Measurements from ENCODE around the gene URB2. TPM values are rescaled to one million over a fixed set of nuclear protein-coding genes. Genes with fewer than 3 reads are reported as not detected.

URB2 gene
- total RNA-seq, 1 donor from 2014 or later = 9.0 TPM

DNA sequence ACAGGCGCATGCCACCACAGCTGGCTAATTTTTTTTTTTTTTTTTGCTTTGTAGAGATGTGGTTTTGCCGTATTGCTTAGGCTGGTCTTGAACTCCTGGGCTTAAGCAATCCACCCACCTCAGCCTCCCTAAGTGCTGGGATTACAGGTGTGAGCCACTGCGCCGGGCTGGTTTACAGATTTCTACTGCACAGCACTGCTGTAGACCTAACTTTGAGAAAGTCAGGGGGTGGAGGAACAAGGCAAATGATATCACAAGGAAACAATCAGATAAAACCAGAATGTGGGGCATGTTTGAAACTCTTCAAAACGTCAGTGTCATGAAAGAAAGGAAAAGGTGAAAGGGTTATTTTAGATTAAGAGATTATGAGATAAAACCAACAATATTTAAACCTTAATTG, 45.3 kb downstream of the URB2 start:
- Mint-ChIP-seq H3K4me3 (ENCODE audit: unreplicated experiment) (no peak overlapping the region), H3K27ac (ENCODE audit: unreplicated experiment) (no peak overlapping the region), H3K4me1 (ENCODE audit: low read depth, unreplicated experiment) (no peaks in the 10 kb centered on the region), H3K9me3 (ENCODE audit: unreplicated experiment) (no peaks in the 10 kb centered on the region), H3K27me3 (ENCODE audit: unreplicated experiment) (no peaks in the 10 kb centered on the region), H3K36me3 (ENCODE audit: unreplicated experiment) (no peaks in the 10 kb centered on the region)
- DNase-seq = no peak
- TF ChIP-seq, protein P1, sequence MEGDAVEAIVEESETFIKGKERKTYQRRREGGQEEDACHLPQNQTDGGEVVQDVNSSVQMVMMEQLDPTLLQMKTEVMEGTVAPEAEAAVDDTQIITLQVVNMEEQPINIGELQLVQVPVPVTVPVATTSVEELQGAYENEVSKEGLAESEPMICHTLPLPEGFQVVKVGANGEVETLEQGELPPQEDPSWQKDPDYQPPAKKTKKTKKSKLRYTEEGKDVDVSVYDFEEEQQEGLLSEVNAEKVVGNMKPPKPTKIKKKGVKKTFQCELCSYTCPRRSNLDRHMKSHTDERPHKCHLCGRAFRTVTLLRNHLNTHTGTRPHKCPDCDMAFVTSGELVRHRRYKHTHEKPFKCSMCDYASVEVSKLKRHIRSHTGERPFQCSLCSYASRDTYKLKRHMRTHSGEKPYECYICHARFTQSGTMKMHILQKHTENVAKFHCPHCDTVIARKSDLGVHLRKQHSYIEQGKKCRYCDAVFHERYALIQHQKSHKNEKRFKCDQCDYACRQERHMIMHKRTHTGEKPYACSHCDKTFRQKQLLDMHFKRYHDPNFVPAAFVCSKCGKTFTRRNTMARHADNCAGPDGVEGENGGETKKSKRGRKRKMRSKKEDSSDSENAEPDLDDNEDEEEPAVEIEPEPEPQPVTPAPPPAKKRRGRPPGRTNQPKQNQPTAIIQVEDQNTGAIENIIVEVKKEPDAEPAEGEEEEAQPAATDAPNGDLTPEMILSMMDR (IDR thresholded peaks at IDR 0.05; ENCODE audit: partially characterized antibody, unreplicated experiment) = no peak

DNA sequence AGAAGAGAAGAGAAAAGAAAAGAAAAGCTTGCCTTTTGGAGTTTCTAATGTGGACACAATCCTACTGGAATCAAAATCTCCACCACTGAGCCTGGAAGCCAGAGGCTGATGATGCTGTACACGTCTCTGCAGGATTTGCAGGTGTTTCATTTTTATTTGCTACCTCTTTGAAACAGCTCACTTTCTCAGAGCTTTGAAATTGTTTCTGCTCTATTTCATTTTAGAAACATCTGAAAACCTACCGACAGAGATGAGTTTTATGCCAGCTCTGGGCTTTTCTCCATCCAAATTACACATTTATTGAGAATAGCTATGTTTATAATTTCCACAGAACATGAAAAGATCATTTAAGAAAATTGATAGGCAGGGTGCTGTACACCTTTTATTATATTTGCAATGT, 46.2 kb downstream of the URB2 start:
- no peak overlapping the region for H3K27ac Mint-ChIP-seq (ENCODE audit: unreplicated experiment)
- no peaks in the 10 kb centered on the region for H3K27me3 Mint-ChIP-seq (ENCODE audit: unreplicated experiment)
- H3K4me1 Mint-ChIP-seq (ENCODE audit: low read depth, unreplicated experiment) = no peaks in the 10 kb centered on the region
- H3K9me3 Mint-ChIP-seq (ENCODE audit: unreplicated experiment) = no peaks in the 10 kb centered on the region
- no peak overlapping the region for H3K4me3 Mint-ChIP-seq (ENCODE audit: unreplicated experiment)
- no peaks in the 10 kb centered on the region for H3K36me3 Mint-ChIP-seq (ENCODE audit: unreplicated experiment)
- TF ChIP-seq, protein P1 (IDR thresholded peaks at IDR 0.05; ENCODE audit: partially characterized antibody, unreplicated experiment) = no peak
- no peak for DNase-seq

DNA sequence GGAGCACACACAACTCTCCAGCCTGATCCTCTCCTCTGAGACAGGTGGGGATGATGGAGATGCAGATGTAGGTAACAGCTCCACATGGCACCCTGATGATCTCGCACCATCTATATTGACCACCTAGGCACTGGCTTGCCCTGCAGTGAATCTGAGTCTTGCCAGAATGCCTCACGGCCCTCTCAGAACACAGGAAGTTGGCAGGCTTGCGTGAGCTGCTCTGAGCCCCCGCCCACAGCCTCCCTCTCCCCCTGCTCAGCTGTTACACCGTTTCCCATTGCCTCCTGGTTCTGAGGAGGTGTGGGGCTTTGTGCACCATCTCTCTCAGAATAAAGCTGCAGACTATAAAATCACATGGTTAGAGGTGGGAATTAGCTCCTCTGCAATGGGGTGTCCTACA, 48.0 kb downstream of the URB2 start:
- Mint-ChIP-seq H3K27me3 (ENCODE audit: unreplicated experiment) (no peaks in the 10 kb centered on the region), H3K27ac (ENCODE audit: unreplicated experiment) (no peak overlapping the region), H3K4me1 (ENCODE audit: low read depth, unreplicated experiment) (no peaks in the 10 kb centered on the region), H3K36me3 (ENCODE audit: unreplicated experiment) (no peaks in the 10 kb centered on the region), H3K9me3 (ENCODE audit: unreplicated experiment) (no peaks in the 10 kb centered on the region), H3K4me3 (ENCODE audit: unreplicated experiment) (no peak overlapping the region)
- DNase-seq = no peak
- TF ChIP-seq, protein P1 (IDR thresholded peaks at IDR 0.05; ENCODE audit: partially characterized antibody, unreplicated experiment) = no peak

DNA sequence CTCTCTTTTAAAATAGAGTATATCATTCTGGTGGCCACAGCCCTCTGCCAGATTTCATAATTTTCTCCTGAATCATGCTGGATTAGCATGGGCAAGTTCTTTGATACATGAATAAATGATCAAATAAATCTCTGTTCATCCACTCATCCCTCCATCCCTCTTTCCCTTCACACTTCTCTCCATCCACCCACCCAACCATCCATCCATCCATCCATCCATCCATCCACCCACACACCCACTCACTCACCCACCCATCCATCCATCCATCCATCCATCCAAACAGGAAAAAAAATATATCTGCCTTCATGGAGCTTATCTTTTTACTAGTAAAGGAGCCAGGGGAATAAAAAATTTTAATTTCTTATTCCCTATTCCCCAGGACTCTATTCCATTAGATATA, 49.3 kb downstream of the URB2 start:
- Mint-ChIP-seq H3K27ac (ENCODE audit: unreplicated experiment) (no peak overlapping the region), H3K9me3 (ENCODE audit: unreplicated experiment) (no peaks in the 10 kb centered on the region), H3K4me1 (ENCODE audit: low read depth, unreplicated experiment) (no peaks in the 10 kb centered on the region), H3K4me3 (ENCODE audit: unreplicated experiment) (no peak overlapping the region), H3K27me3 (ENCODE audit: unreplicated experiment) (peaks cover under 1% of the 10 kb centered on the region), H3K36me3 (ENCODE audit: unreplicated experiment) (no peaks in the 10 kb centered on the region)
- TF ChIP-seq, protein P1 (IDR thresholded peaks at IDR 0.05; ENCODE audit: partially characterized antibody, unreplicated experiment) = no peak
- no peak for DNase-seq

DNA sequence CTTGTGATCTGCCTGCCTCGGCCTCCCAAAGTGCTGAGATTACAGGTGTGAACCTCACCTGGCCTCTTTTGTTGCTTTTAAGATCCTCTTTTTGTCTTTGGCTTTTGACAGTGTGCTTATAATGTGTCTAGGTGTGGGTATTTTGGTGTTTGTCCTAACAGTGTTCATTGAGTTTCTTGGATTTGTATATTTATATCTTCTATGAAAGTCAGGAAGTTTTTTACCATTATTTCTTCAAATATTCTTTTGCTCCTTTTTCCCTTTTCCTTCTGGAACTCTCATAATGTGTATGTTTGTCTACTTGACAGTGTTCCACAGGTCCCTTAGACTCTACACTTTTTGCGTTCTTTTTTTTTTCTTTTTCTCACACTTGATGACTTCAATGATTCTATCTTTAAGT, 59.1 kb downstream of the URB2 start:
- H3K4me3 Mint-ChIP-seq (ENCODE audit: unreplicated experiment) = no peak overlapping the region
- no peak for DNase-seq
- TF ChIP-seq, protein P1 (IDR thresholded peaks at IDR 0.05; ENCODE audit: partially characterized antibody, unreplicated experiment) = no peak
- H3K27me3 Mint-ChIP-seq (ENCODE audit: unreplicated experiment) = peaks cover 5% of the 10 kb centered on the region
- H3K27ac Mint-ChIP-seq (ENCODE audit: unreplicated experiment) = no peak overlapping the region
- H3K4me1 Mint-ChIP-seq (ENCODE audit: low read depth, unreplicated experiment) = no peaks in the 10 kb centered on the region
- peaks cover 10% of the 10 kb centered on the region for H3K9me3 Mint-ChIP-seq (ENCODE audit: unreplicated experiment)
- peaks cover 23% of the 10 kb centered on the region for H3K36me3 Mint-ChIP-seq (ENCODE audit: unreplicated experiment)

Data from glutamatergic neuron (in vitro differentiated cells).